HepG2 (cell line): ENCODE data around the gene SRD5A1. TPM values are rescaled to one million over a fixed set of nuclear protein-coding genes. Genes with fewer than 3 reads are reported as not detected.

Experiments
- ATAC-seq: fragments of 200-7000 bp; cut with Tn5 transposase; 3 replicates; pipeline ENCODE4 v1.9.1; 2020; ENCODE audit warnings: mild to moderate bottlenecking, moderate library complexity
- BruUV-seq: library from RNA; stranded (reverse); fragments of 400-500 nt; replicated peaks from 2 replicates; lab custom pipeline; 2021; lab: Mats Ljungman, UMichigan
- CTCF ChIA-PET: fragments of 300-600 bp; formaldehyde crosslinking; extraction: SDS; loops from one replicate; lab custom pipeline; 2021; ENCODE audit warnings: low total read pairs, inconsistent platforms, low intra/inter-chr PET ratio; lab: Yijun Ruan, JAX
- POLR2A ChIA-PET: fragments of 350-600 bp; sonication (Branson Sonifier 250); formaldehyde crosslinking; loops from one replicate; lab custom pipeline; 2020; ENCODE audit warnings: antibody characterized with exemption, inconsistent platforms; lab: Yijun Ruan, JAX
- DNase-seq: peaks from one replicate; pipeline ENCODE4 v3.0.0-alpha.2; 2015; ENCODE audit warnings: low spot score
- FAIRE-seq: peaks from 3 replicates; lab custom pipeline; 2011; peaks lifted over from hg19 to GRCh38; lab: Jason Lieb, UNC
- H2AFZ ChIP-seq: one replicate; pipeline ENCODE4 v1.6.1; 2011; ENCODE audit warnings: low read length, inconsistent platforms
- H3K27ac ChIP-seq: fragments of 300-600 bp; 3 replicates; pipeline ENCODE4 v1.8.0; 2011; ENCODE audit warnings: mixed run types, mild to moderate bottlenecking, mixed read lengths, low read length, inconsistent platforms; ENCODE audit not compliant: insufficient read depth; ENCODE audit errors: extremely low read length
- H3K27me3 ChIP-seq, 2 experiments: fragments of 200-600 bp in 1 of 2; 2 replicates in 1 of 2; 3 replicates in 1 of 2; pipeline versions ENCODE4 v1.6.0 to v1.8.0; 2011; ENCODE audit warnings: low read length in 2 of 2, mild to moderate bottlenecking in 2 of 2, moderate library complexity in 2 of 2, inconsistent platforms in 1 of 2; ENCODE audit not compliant: insufficient read depth in 2 of 2, control insufficient read depth in 1 of 2
- H3K36me3 ChIP-seq, 2 experiments: fragments of 200-600 bp in 1 of 2; replicated peaks in 1 of 2; 2 replicates in 1 of 2; 3 replicates in 1 of 2; pipeline versions ENCODE4 v1.5.1 to v1.8.0; 2011; ENCODE audit warnings: low read length in 2 of 2, inconsistent platforms in 1 of 2; ENCODE audit not compliant: insufficient read depth in 2 of 2, control insufficient read depth in 1 of 2
- H3K4me1 ChIP-seq: 2 replicates; pipeline ENCODE4 v1.5.1; 2012; ENCODE audit warnings: low read length, inconsistent platforms; ENCODE audit not compliant: insufficient read depth
- H3K4me2 ChIP-seq: 2 replicates; pipeline ENCODE4 v1.6.0; 2011; ENCODE audit warnings: low read depth, low read length, inconsistent platforms
- H3K4me3 ChIP-seq, 3 experiments: fragments of 200-600 bp in 1 of 3; sonication (generic), shearing (Covaris generic) in 1 of 3; replicated peaks in 1 of 3; 2 replicates each; pipeline ENCODE4 v1.5.1; 2011 to 2016; ENCODE audit warnings: low read length in 3 of 3, inconsistent platforms in 2 of 3, low read depth in 2 of 3, mild to moderate bottlenecking in 2 of 3, control low read depth in 1 of 3, mixed read lengths in 1 of 3; ENCODE audit not compliant: insufficient read depth in 1 of 3
- H3K79me2 ChIP-seq: one replicate; pipeline ENCODE4 v1.6.1; 2011; ENCODE audit warnings: low read length, inconsistent platforms; ENCODE audit not compliant: insufficient read depth
- H3K9ac ChIP-seq: 2 replicates; pipeline ENCODE4 v1.6.0; 2011; ENCODE audit warnings: mild to moderate bottlenecking, low read depth, low read length, inconsistent platforms; ENCODE audit not compliant: insufficient read depth
- H3K9me3 ChIP-seq: 2 replicates; pipeline ENCODE4 v1.5.1; 2012; ENCODE audit warnings: mild to moderate bottlenecking, low read length
- H4K20me1 ChIP-seq: 2 replicates; pipeline ENCODE4 v1.6.0; 2011; ENCODE audit warnings: inconsistent platforms, mild to moderate bottlenecking, low read length, moderate library complexity; ENCODE audit not compliant: insufficient read depth
- CBFB ChIP-seq: sonication (generic); formaldehyde crosslinking; IDR thresholded peaks from 2 replicates; pipeline ENCODE4 v1.4.0; 2020; ENCODE audit warnings: missing genetic modification reagents
- HDAC6 ChIP-seq: fragments of 200-600 bp; sonication (generic); IDR thresholded peaks from 2 replicates; pipeline ENCODE4 v1.7.0; 2017; ENCODE audit warnings: mild to moderate bottlenecking, antibody characterized with exemption, low read length, low read depth
- HNF4A ChIP-seq: sonication (generic); formaldehyde crosslinking; IDR thresholded peaks from 2 replicates; pipeline ENCODE4 v1.4.0; 2020; ENCODE audit warnings: missing genetic modification reagents
- JUND ChIP-seq: sonication (generic); formaldehyde crosslinking; IDR thresholded peaks from 2 replicates; pipeline ENCODE4 v1.8.0; 2022; ENCODE audit warnings: mild to moderate bottlenecking, missing genetic modification reagents
- NBN ChIP-seq: fragments of 450-650 bp; conservative IDR thresholded peaks from 2 replicates; pipeline ENCODE4 v1.6.1; 2017
- ZNF382 ChIP-seq: sonication (generic); formaldehyde crosslinking; IDR thresholded peaks from 2 replicates; pipeline ENCODE4 v1.5.0; 2020; ENCODE audit warnings: missing genetic modification reagents, mild to moderate bottlenecking, borderline replicate concordance
- ZNF646 ChIP-seq: sonication (generic); formaldehyde crosslinking; IDR thresholded peaks from 2 replicates; pipeline ENCODE4 v1.9.0; 2021; ENCODE audit warnings: mild to moderate bottlenecking, missing genetic modification reagents
- WGBS: methylation state at CpG from one replicate; pipeline ENCODE4 v1.1.6; 2017; ENCODE audit warnings: low lambda C conversion rate; 5-methylcytosine and 5-hydroxymethylcytosine counted together
- in situ Hi-C: cut with HindIII; loops from 2 replicates; pipeline ENCODE4 v1.10.0; 2017; ENCODE audit warnings: low pct_unique_long_range_greater_than_20kb; ENCODE audit not compliant: extremely low pct_ligation_motif_present
- intact Hi-C: fragments of 100-400 bp; cut with micrococcal nuclease; formaldehyde crosslinking; loops from one replicate; pipeline ENCODE4 v1.10.0; 2022; ENCODE audit not compliant: unreplicated experiment
- polyA plus RNA-seq, 8 experiments: library from polyadenylated mRNA; depleted of rRNA in 3 of 8; stranded (reverse) in 7 of 8; unstranded in 1 of 8; fragments of >200 nt; fragmentation: Illumina TruSeq in 4 of 8; extraction: Trizol in 4 of 8; gene quantifications; 2 replicates each; pipeline versions ENCODE4 v1.2.1 to v1.2.3, GENCODE V29; 2011 to 2016; ENCODE audit warnings: low read depth in 4 of 8, missing spikeins in 1 of 8, mixed read lengths in 1 of 8; ENCODE audit not compliant: insufficient read depth in 1 of 8
- total RNA-seq, 5 experiments: library from RNA; depleted of rRNA; stranded (reverse); fragments of >200 nt; fragmentation: Illumina TruSeq; extraction: Trizol; gene quantifications; 2 replicates each; pipeline ENCODE4 v1.2.3, GENCODE V29; 2016; ENCODE audit warnings: low read depth in 1 of 5
- TF ChIP-seq, protein P1 (sequence below): sonication (generic); formaldehyde crosslinking; IDR thresholded peaks from 2 replicates; pipeline ENCODE4 v1.9.0; 2021; ENCODE audit warnings: missing genetic modification reagents, borderline replicate concordance
- TF ChIP-seq, protein P2 (sequence below): sonication (generic); IDR thresholded peaks from 2 replicates; pipeline ENCODE4 v1.6.1; 2016; ENCODE audit warnings: low read depth, borderline replicate concordance
- TF ChIP-seq, protein P3 (sequence below): sonication (generic); formaldehyde crosslinking; IDR thresholded peaks from 2 replicates; pipeline ENCODE4 v1.5.1; 2020; ENCODE audit warnings: mild to moderate bottlenecking, missing genetic modification reagents, moderate library complexity

The SRD5A1 gene
- total and polyA plus RNA-seq, 2 of the 13 experiments (the other 11 are each of a cell fraction or from before 2014, with no cell fraction given) = 6.1 to 9.9 TPM

DNA sequence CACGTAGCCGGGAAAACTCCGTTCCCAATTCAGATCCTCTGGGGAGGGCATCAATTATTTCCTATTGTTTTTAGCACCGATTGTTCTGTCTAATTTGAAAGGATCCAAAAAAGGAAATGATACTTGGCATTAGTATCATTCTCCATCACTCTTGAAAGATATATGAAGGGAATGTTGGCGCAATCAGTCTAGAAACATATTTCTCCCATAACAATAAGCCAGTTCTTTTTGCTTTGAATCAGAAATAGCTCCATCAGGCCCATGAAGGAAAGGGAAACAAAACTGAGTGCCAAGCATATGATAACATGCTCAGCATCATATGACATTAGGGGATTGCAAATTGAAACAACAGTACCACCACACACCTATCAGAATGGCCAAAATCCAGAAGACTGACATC lies 39.8 kb downstream of the SRD5A1 start (continued):
- TF ChIP-seq ZNF646 (CRISPR knock-in tag) (no peak), JUND (no peak), ZNF382 (CRISPR knock-in tag) (no peak), CBFB (no peak)

GRCh38 chr5:6673963-6674362 lies 40.7 kb downstream of the SRD5A1 start:
- POLR2A ChIA-PET = no interaction called here
- intact Hi-C loops (no loop called here), in situ Hi-C loops (no loop called here)
- BruUV-seq = no TSS peak
- no peak for FAIRE-seq
- Histone ChIP-seq H3K36me3 (peaks cover 0 to 1% of the 10 kb centered on the region in 2 experiments; a peak in 1 of 5 replicates), H3K9ac (no peak overlapping the region), H4K20me1 (no peaks in the 10 kb centered on the region), H3K27ac (no peak overlapping the region), H3K9me3 (no peaks in the 10 kb centered on the region; the same call in 1 of the 2 replicates), H3K4me2 (no peak overlapping the region), H3K27me3 (no peaks in the 10 kb centered on the region), H3K4me3 (no peak overlapping the region), H3K79me2 (no peaks in the 10 kb centered on the region), H3K4me1 (no peaks in the 10 kb centered on the region; the same call in 1 of the 2 replicates), H2AFZ (no peak overlapping the region)
- CTCF ChIA-PET = no interaction called here
- no peak for ATAC-seq
- DNase-seq = no peak
- WGBS = 92% methylated on average over 1 of the region's 1 CpG
- TF ChIP-seq, protein P1, sequence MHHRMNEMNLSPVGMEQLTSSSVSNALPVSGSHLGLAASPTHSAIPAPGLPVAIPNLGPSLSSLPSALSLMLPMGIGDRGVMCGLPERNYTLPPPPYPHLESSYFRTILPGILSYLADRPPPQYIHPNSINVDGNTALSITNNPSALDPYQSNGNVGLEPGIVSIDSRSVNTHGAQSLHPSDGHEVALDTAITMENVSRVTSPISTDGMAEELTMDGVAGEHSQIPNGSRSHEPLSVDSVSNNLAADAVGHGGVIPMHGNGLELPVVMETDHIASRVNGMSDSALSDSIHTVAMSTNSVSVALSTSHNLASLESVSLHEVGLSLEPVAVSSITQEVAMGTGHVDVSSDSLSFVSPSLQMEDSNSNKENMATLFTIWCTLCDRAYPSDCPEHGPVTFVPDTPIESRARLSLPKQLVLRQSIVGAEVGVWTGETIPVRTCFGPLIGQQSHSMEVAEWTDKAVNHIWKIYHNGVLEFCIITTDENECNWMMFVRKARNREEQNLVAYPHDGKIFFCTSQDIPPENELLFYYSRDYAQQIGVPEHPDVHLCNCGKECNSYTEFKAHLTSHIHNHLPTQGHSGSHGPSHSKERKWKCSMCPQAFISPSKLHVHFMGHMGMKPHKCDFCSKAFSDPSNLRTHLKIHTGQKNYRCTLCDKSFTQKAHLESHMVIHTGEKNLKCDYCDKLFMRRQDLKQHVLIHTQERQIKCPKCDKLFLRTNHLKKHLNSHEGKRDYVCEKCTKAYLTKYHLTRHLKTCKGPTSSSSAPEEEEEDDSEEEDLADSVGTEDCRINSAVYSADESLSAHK (CRISPR knock-in tag) = no peak
- TF ChIP-seq, protein P2, sequence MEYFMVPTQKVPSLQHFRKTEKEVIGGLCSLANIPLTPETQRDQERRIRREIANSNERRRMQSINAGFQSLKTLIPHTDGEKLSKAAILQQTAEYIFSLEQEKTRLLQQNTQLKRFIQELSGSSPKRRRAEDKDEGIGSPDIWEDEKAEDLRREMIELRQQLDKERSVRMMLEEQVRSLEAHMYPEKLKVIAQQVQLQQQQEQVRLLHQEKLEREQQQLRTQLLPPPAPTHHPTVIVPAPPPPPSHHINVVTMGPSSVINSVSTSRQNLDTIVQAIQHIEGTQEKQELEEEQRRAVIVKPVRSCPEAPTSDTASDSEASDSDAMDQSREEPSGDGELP = no peak
- no peak for TF ChIP-seq HNF4A (CRISPR knock-in tag)
- TF ChIP-seq, protein P3, sequence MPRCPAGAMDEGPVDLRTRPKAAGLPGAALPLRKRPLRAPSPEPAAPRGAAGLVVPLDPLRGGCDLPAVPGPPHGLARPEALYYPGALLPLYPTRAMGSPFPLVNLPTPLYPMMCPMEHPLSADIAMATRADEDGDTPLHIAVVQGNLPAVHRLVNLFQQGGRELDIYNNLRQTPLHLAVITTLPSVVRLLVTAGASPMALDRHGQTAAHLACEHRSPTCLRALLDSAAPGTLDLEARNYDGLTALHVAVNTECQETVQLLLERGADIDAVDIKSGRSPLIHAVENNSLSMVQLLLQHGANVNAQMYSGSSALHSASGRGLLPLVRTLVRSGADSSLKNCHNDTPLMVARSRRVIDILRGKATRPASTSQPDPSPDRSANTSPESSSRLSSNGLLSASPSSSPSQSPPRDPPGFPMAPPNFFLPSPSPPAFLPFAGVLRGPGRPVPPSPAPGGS = no peak
- TF ChIP-seq NBN = no peak
- no peak for TF ChIP-seq HDAC6
